Measurements from ENCODE around the gene CEACAM16. TPM values are rescaled to one million over a fixed set of nuclear protein-coding genes. Genes with fewer than 3 reads are reported as not detected.
"Not testable (repeated sequence)": the region's sequence is repeated elsewhere in the genome, so short reads cannot be mapped to it uniquely, and the experiment has no call there.

CEACAM16 gene
- total and polyA plus RNA-seq, 4 donors: not detected

- Histone ChIP-seq H3K36me3 (ENCODE audit: control insufficient read depth, insufficient read depth, low read length) (peaks cover 2% of the 10 kb centered on the region), H3K4me3 (ENCODE audit: low read depth, low read length) (no peak overlapping the region), H3K27ac (ENCODE audit: low read depth, low read length) (no peak overlapping the region), H3K4me1 (ENCODE audit: control insufficient read depth, insufficient read depth, low read length) (no peaks in the 10 kb centered on the region), H3K27me3 (ENCODE audit: control insufficient read depth, insufficient read depth, low read length) (no peaks in the 10 kb centered on the region), H3K9me3 (ENCODE audit: control insufficient read depth, insufficient read depth, low read length) (no peaks in the 10 kb centered on the region)
- DNase-seq (ENCODE audit: low read depth in 4 of 6, low spot score in 6 of 6): no peak
- WGBS (ENCODE audit: insufficient coverage): 88% methylated on average over 3 of the region's 4 CpGs
Observed at GRCh38 chr19:44673510-44673909, 25.4 kb upstream of the CEACAM16 start.

DNA sequence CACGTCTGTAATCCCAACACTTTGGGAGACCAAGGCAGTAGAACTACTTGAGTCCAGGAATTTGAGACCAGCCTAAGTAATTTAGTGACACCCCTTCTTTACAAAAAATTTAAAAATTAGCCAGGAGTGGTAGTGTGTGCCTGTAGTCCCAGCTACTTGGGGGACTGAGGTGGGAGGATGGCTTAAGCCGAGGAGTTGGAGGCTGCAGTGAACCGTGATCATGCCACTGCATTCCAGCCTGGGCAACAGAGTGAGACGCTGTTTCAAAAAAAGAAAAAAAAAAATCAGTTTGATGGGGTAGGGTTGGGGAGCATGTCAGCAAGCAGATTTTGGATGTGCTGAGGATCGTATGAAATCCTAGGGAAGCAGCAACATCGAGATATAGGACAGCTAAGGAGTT is 23.4 kb upstream of the CEACAM16 start:
- no peaks in the 10 kb centered on the region for H3K4me1 ChIP-seq (ENCODE audit: control insufficient read depth, insufficient read depth, low read length)
- H3K9me3 ChIP-seq (ENCODE audit: control insufficient read depth, insufficient read depth, low read length): no peaks in the 10 kb centered on the region
- no peak for DNase-seq (ENCODE audit: low read depth in 4 of 6, low spot score in 6 of 6)
- peaks cover 5% of the 10 kb centered on the region for H3K36me3 ChIP-seq (ENCODE audit: control insufficient read depth, insufficient read depth, low read length)
- no peak overlapping the region for H3K4me3 ChIP-seq (ENCODE audit: low read depth, low read length)
- no peak overlapping the region for H3K27ac ChIP-seq (ENCODE audit: low read depth, low read length)
- WGBS (ENCODE audit: insufficient coverage): 87% methylated on average over 6 of the region's 6 CpGs
- no peaks in the 10 kb centered on the region for H3K27me3 ChIP-seq (ENCODE audit: control insufficient read depth, insufficient read depth, low read length)

GRCh38 chr19:44677019-44677811 is 21.7 kb upstream of the CEACAM16 start:
- WGBS (ENCODE audit: insufficient coverage): 64% methylated on average over 3 of the region's 8 CpGs
- Histone ChIP-seq H3K27ac (ENCODE audit: low read depth, low read length) (no peak overlapping the region), H3K9me3 (ENCODE audit: control insufficient read depth, insufficient read depth, low read length) (no peaks in the 10 kb centered on the region), H3K36me3 (ENCODE audit: control insufficient read depth, insufficient read depth, low read length) (peaks cover 8% of the 10 kb centered on the region), H3K4me3 (ENCODE audit: low read depth, low read length) (no peak overlapping the region), H3K27me3 (ENCODE audit: control insufficient read depth, insufficient read depth, low read length) (no peaks in the 10 kb centered on the region), H3K4me1 (ENCODE audit: control insufficient read depth, insufficient read depth, low read length) (no peaks in the 10 kb centered on the region)
- DNase-seq (ENCODE audit: low read depth in 4 of 6, low spot score in 6 of 6): peak in 1 of 6 donors; percentile 8

DNA sequence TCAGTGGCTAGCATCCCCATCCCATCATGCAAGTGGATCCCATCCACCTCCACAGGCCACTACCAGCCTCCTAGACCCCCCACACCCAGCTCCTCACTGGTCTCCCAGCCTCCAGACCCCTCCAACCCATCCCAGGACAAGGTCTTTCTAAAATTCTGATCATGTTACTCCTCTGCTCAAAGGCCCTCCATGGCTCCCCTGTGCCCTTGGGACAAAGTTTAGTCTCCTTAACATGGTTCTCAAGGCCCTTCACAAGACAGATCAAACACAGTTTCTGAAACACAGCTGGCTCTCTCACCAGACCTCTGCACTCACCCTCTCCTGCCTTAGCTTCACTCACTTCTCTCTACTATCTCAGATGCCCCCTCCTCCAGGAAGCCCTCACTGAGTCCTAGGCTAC is 18.4 kb upstream of the CEACAM16 start:
- Histone ChIP-seq H3K36me3 (ENCODE audit: control insufficient read depth, insufficient read depth, low read length) (peaks cover 20% of the 10 kb centered on the region), H3K4me1 (ENCODE audit: control insufficient read depth, insufficient read depth, low read length) (no peaks in the 10 kb centered on the region), H3K27ac (ENCODE audit: low read depth, low read length) (no peak overlapping the region), H3K9me3 (ENCODE audit: control insufficient read depth, insufficient read depth, low read length) (no peaks in the 10 kb centered on the region), H3K27me3 (ENCODE audit: control insufficient read depth, insufficient read depth, low read length) (no peaks in the 10 kb centered on the region), H3K4me3 (ENCODE audit: low read depth, low read length) (no peak overlapping the region)
- DNase-seq (ENCODE audit: low read depth in 4 of 6, low spot score in 6 of 6): no peak

- H3K27ac ChIP-seq (ENCODE audit: low read depth, low read length): no peak overlapping the region
Observed at GRCh38 chr19:44681992-44682790, 16.8 kb upstream of the CEACAM16 start.

DNA sequence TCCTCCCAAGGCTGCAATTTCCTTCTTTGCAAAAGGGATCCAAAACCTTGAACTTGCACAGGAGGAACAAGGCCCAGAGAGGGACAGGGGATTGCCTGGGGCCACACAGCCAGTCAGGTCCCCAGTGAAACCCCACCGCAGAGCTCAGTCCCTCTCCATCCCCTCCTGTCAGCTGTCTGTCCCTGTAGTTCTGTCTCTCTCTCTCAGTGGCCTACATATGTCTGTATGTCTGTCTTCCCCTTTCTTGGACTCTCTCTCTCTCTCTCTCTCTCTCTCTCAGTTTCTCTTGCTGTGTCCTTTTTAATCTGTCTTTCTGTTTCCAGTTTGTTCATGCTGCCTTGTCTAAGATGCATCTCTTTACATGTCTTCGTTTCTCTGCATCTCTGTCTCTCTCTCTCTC is 16.1 kb upstream of the CEACAM16 start:
- Histone ChIP-seq H3K9me3 (ENCODE audit: control insufficient read depth, insufficient read depth, low read length) (no peaks in the 10 kb centered on the region), H3K4me3 (ENCODE audit: low read depth, low read length) (no peak overlapping the region), H3K27me3 (ENCODE audit: control insufficient read depth, insufficient read depth, low read length) (no peaks in the 10 kb centered on the region), H3K36me3 (ENCODE audit: control insufficient read depth, insufficient read depth, low read length) (peaks cover 18% of the 10 kb centered on the region), H3K4me1 (ENCODE audit: control insufficient read depth, insufficient read depth, low read length) (no peaks in the 10 kb centered on the region), H3K27ac (ENCODE audit: low read depth, low read length) (no peak overlapping the region)
- DNase-seq (ENCODE audit: low read depth in 4 of 6, low spot score in 6 of 6): no peak
- WGBS (ENCODE audit: insufficient coverage): 83% methylated on average over 2 of the region's 2 CpGs

More at GRCh38 chr19:44681992-44682790, 16.8 kb upstream of the CEACAM16 start:
- no peak for DNase-seq (ENCODE audit: low read depth in 4 of 6, low spot score in 6 of 6)
- H3K27me3 ChIP-seq (ENCODE audit: control insufficient read depth, insufficient read depth, low read length): no peaks in the 10 kb centered on the region
- H3K9me3 ChIP-seq (ENCODE audit: control insufficient read depth, insufficient read depth, low read length): no peaks in the 10 kb centered on the region
- H3K4me1 ChIP-seq (ENCODE audit: control insufficient read depth, insufficient read depth, low read length): no peaks in the 10 kb centered on the region
- 77% methylated on average over 9 of the region's 15 CpGs for WGBS (ENCODE audit: insufficient coverage)
- H3K36me3 ChIP-seq (ENCODE audit: control insufficient read depth, insufficient read depth, low read length): peaks cover 18% of the 10 kb centered on the region
- H3K4me3 ChIP-seq (ENCODE audit: low read depth, low read length): no peak overlapping the region

GRCh38 chr19:44683434-44684210 is 15.3 kb upstream of the CEACAM16 start:
- Histone ChIP-seq H3K27ac (ENCODE audit: low read depth, low read length) (no peak overlapping the region), H3K27me3 (ENCODE audit: control insufficient read depth, insufficient read depth, low read length) (no peaks in the 10 kb centered on the region), H3K4me3 (ENCODE audit: low read depth, low read length) (no peak overlapping the region), H3K36me3 (ENCODE audit: control insufficient read depth, insufficient read depth, low read length) (peaks cover 18% of the 10 kb centered on the region), H3K4me1 (ENCODE audit: control insufficient read depth, insufficient read depth, low read length) (no peaks in the 10 kb centered on the region), H3K9me3 (ENCODE audit: control insufficient read depth, insufficient read depth, low read length) (no peaks in the 10 kb centered on the region)
- 71% methylated on average over 9 of the region's 9 CpGs for WGBS (ENCODE audit: insufficient coverage)
- no peak for DNase-seq (ENCODE audit: low read depth in 4 of 6, low spot score in 6 of 6)

DNA sequence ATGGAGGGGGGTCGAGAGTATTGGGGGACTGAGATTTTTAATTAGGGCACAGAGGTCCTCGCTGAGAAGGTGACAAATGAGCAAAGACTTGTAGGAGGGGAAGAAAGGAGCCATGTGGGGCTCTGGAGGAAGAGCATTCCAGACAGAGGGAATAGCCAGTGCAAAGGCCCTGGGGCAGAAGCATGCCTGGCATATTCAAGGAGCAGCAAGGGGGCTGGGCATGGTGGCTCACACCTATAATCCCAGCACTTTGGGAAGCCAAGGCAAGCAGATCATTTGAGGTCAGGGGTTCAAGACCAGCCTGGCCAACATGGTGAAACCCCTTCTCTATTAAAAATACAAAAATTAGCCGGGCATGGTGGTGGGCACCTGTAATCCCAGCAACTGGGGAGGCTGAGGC is 14.6 kb upstream of the CEACAM16 start:
- peaks cover 18% of the 10 kb centered on the region for H3K36me3 ChIP-seq (ENCODE audit: control insufficient read depth, insufficient read depth, low read length)
- not testable (repeated sequence) for H3K4me1 ChIP-seq (ENCODE audit: control insufficient read depth, insufficient read depth, low read length); H3K27ac ChIP-seq (ENCODE audit: low read depth, low read length); H3K4me3 ChIP-seq (ENCODE audit: low read depth, low read length); H3K27me3 ChIP-seq (ENCODE audit: control insufficient read depth, insufficient read depth, low read length); DNase-seq (ENCODE audit: low read depth in 4 of 6, low spot score in 6 of 6); H3K9me3 ChIP-seq (ENCODE audit: control insufficient read depth, insufficient read depth, low read length)
- 92% methylated on average over 3 of the region's 3 CpGs for WGBS (ENCODE audit: insufficient coverage)

DNA sequence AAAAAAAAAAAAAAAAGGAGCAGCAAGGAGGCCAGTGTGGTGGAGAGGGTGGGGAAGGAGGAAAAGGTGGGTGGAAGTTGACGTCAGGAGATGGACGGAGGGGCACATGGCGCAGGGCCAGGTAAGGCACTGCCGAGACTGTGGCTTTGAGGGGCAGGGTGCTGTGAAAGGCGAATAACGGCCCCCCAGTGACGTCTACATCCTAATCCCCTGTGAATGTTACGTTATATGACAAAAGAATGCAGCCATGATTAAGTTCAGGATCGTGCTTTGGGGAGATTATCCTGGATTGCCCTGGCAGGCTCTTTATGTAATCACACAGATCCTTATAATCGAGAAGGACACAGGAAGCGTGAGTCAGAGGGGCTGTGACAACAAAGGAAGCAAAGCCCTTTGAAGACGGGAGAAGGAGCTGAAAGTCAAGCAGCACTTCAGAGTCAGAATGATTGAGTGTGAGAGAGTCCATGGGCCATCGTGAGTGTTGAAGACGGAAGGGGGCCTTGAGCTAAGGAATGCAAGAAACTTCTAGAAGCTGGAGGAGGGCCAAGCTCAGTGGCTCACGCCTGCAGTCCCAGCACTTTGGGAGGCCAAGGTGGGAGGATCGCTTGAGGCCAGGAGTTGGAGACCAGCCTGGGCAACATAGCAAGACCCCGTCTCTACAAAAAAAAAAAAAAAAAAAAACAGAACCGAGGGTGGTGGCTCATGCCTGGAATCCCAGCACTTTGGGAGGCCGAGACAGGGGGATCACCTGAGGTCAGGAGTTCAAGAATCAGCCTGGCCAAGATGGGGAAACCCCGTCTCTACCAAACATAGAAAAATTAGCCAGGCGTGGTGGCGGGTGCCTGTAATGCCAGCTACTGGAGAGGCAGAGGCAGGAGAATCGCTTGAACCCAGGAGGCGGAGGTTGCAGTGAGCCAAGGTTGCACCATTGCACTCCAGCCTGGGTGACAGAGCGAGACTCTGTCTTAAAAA is 13.8 kb upstream of the CEACAM16 start:
- Histone ChIP-seq H3K4me1 (ENCODE audit: control insufficient read depth, insufficient read depth, low read length) (peaks cover 8% of the 10 kb centered on the region), H3K36me3 (ENCODE audit: control insufficient read depth, insufficient read depth, low read length) (peaks cover 18% of the 10 kb centered on the region), H3K4me3 (ENCODE audit: low read depth, low read length) (no peak overlapping the region), H3K27ac (ENCODE audit: low read depth, low read length) (no peak overlapping the region), H3K27me3 (ENCODE audit: control insufficient read depth, insufficient read depth, low read length) (no peaks in the 10 kb centered on the region), H3K9me3 (ENCODE audit: control insufficient read depth, insufficient read depth, low read length) (no peaks in the 10 kb centered on the region)
- peak in 1 of 6 donors; percentile 18 for DNase-seq (ENCODE audit: low read depth in 4 of 6, low spot score in 6 of 6)
- WGBS (ENCODE audit: insufficient coverage): 54% methylated on average over 13 of the region's 25 CpGs

Data from spinal cord (tissue), 10 donors.